GM12878 (cell line): ENCODE measurements around the gene DNAJB11. TPM values are rescaled to one million over a fixed set of nuclear protein-coding genes. Genes with fewer than 3 reads are reported as not detected.
A peak's percentile ranks its signal among the peaks of the same experiment; 100 is the strongest.

Experiments used
- ATAC-seq: fragments of 200-7000 bp; cut with Tn5 transposase; 3 replicates; pipeline ENCODE4 v1.9.1; 2020; ENCODE audit warnings: mild to moderate bottlenecking, moderate library complexity
- BruUV-seq: library from RNA; stranded (reverse); fragments of 400-500 nt; replicated peaks from 2 replicates; lab custom pipeline; 2021; lab: Mats Ljungman, UMichigan
- CTCF ChIA-PET: fragments of 300-600 bp; sonication (Branson Sonifier 250); formaldehyde crosslinking; extraction: SDS; loops from one replicate; lab custom pipeline; 2021; ENCODE audit warnings: inconsistent platforms; lab: Yijun Ruan, JAX
- POLR2A ChIA-PET: fragments of 350-600 bp; formaldehyde crosslinking; extraction: SDS; loops from one replicate; lab custom pipeline; 2021; ENCODE audit warnings: inconsistent platforms; lab: Charles Lee
- RAD21 ChIA-PET: fragments of 300-600 bp; sonication (Branson Sonifier 250); formaldehyde crosslinking; loops from one replicate; lab custom pipeline; 2023; ENCODE audit warnings: antibody characterized with exemption; ENCODE audit not compliant: unreplicated experiment; lab: Charles Lee
- SMC1A ChIA-PET: fragments of 300-600 bp; sonication (Branson Sonifier 250); formaldehyde crosslinking; loops from one replicate; lab custom pipeline; 2023; ENCODE audit not compliant: unreplicated experiment, uncharacterized antibody; lab: Charles Lee
- DNase-seq: peaks from one replicate; pipeline ENCODE4 v3.0.0-alpha.2; 2011; ENCODE audit warnings: low read depth, low spot score
- FAIRE-seq: peaks from 3 replicates; lab custom pipeline; 2011; peaks lifted over from hg19 to GRCh38; lab: Jason Lieb, UNC
- H2AFZ ChIP-seq: 2 replicates; pipeline ENCODE4 v1.6.0; 2011; ENCODE audit warnings: low read depth, low read length, control low read depth; ENCODE audit not compliant: control insufficient read depth
- H3K27ac ChIP-seq: 2 replicates; pipeline ENCODE4 v1.5.1; 2011; ENCODE audit warnings: control low read depth; ENCODE audit not compliant: control insufficient read depth, insufficient read depth
- H3K27me3 ChIP-seq, 2 experiments: replicated peaks in 1 of 2; 2 replicates each; pipeline versions ENCODE4 v1.6.0 to v1.6.1; 2011; ENCODE audit warnings: low read length in 1 of 2; ENCODE audit not compliant: control insufficient read depth in 2 of 2, insufficient read depth in 2 of 2
- H3K36me3 ChIP-seq, 2 experiments: 2 replicates each; pipeline ENCODE4 v1.5.1; 2011; ENCODE audit warnings: low read length in 1 of 2; ENCODE audit not compliant: control insufficient read depth in 2 of 2, insufficient read depth in 2 of 2
- H3K4me1 ChIP-seq: 2 replicates; pipeline ENCODE4 v1.6.1; 2011; ENCODE audit warnings: mild to moderate bottlenecking, low read length, moderate library complexity, mixed read lengths; ENCODE audit not compliant: control insufficient read depth, insufficient read depth
- H3K4me2 ChIP-seq: 2 replicates; pipeline ENCODE4 v1.6.0; 2011; ENCODE audit warnings: control low read depth; ENCODE audit not compliant: control insufficient read depth, insufficient read depth
- H3K4me3 ChIP-seq: fragments of 200-600 bp; sonication (generic); 2 replicates; pipeline ENCODE4 v1.5.1; 2016
- H3K79me2 ChIP-seq: 2 replicates; pipeline ENCODE4 v1.6.0; 2011; ENCODE audit warnings: low read length; ENCODE audit not compliant: control insufficient read depth, insufficient read depth
- H3K9ac ChIP-seq: 2 replicates; pipeline ENCODE4 v1.8.0; 2011; ENCODE audit warnings: low read length, control low read depth, mixed read lengths; ENCODE audit not compliant: control insufficient read depth, insufficient read depth
- H3K9me3 ChIP-seq: replicated peaks from 3 replicates; pipeline ENCODE4 v1.5.1; 2011; ENCODE audit warnings: mild to moderate bottlenecking, low read length; ENCODE audit not compliant: control insufficient read depth, insufficient read depth
- H4K20me1 ChIP-seq: 2 replicates; pipeline ENCODE4 v1.6.0; 2011; ENCODE audit not compliant: control insufficient read depth, insufficient read depth
- ASH2L ChIP-seq: fragments of 300-600, 200-600 bp; sonication (generic); IDR thresholded peaks from 2 replicates; pipeline ENCODE4 v1.6.1; 2017; ENCODE audit warnings: low read depth, mild to moderate bottlenecking, borderline replicate concordance
- ATF2 ChIP-seq: IDR thresholded peaks from 2 replicates; pipeline ENCODE4 v1.6.1; 2012; ENCODE audit warnings: low read length, inconsistent platforms
- CREM ChIP-seq: IDR thresholded peaks from 2 replicates; pipeline ENCODE4 v1.6.1; 2014; ENCODE audit warnings: antibody characterized with exemption, low read depth
- E2F8 ChIP-seq: fragments of 450-650 bp; IDR thresholded peaks from 2 replicates; pipeline ENCODE4 v1.6.1; 2018; ENCODE audit warnings: mild to moderate bottlenecking, low read depth, moderate library complexity; ENCODE audit not compliant: partially characterized antibody
- PAX8 ChIP-seq: fragments of 450-650 bp; IDR thresholded peaks from 2 replicates; pipeline ENCODE4 v1.6.1; 2017; ENCODE audit warnings: mild to moderate bottlenecking, moderate library complexity
- RCOR1 ChIP-seq: conservative IDR thresholded peaks from 2 replicates; pipeline ENCODE4 v1.6.1; 2012; ENCODE audit warnings: low read depth, low read length, improper control_type of control experiment
- RUNX3 ChIP-seq: IDR thresholded peaks from 2 replicates; pipeline ENCODE4 v1.6.1; 2012; ENCODE audit warnings: low read length, inconsistent platforms
- SRF ChIP-seq, 2 experiments: IDR thresholded peaks; 2 replicates each; pipeline ENCODE4 v1.6.1; 2011; ENCODE audit warnings: low read depth in 2 of 2, low read length in 2 of 2, mild to moderate bottlenecking in 1 of 2, moderate library complexity in 1 of 2
- USF2 ChIP-seq: IDR thresholded peaks from 2 replicates; pipeline ENCODE4 v1.6.1; 2011; ENCODE audit warnings: low read depth, low read length, improper control_type of control experiment, borderline replicate concordance
- ZBTB33 ChIP-seq: fragments of 450-650 bp; IDR thresholded peaks from 2 replicates; pipeline ENCODE4 v1.6.1; 2017; ENCODE audit warnings: mild to moderate bottlenecking
- ZNF24 ChIP-seq: fragments of 450-650 bp; IDR thresholded peaks from 2 replicates; pipeline ENCODE4 v1.6.1; 2017; ENCODE audit warnings: antibody characterized with exemption, mild to moderate bottlenecking
- ZNF687 ChIP-seq: fragments of 450-650 bp; IDR thresholded peaks from 2 replicates; pipeline ENCODE4 v1.6.1; 2017; ENCODE audit warnings: mild to moderate bottlenecking, moderate library complexity
- WGBS: methylation state at CpG from one replicate; pipeline ENCODE4 v1.1.6; 2016; ENCODE audit warnings: low lambda C conversion rate; ENCODE audit not compliant: insufficient replicate concordance, insufficient coverage; ENCODE audit errors: missing lambda C conversion rate; 5-methylcytosine and 5-hydroxymethylcytosine counted together
- in situ Hi-C: fragments of 300-500 bp; cut with MboI; formaldehyde crosslinking; loops from 9 replicates; pipeline ENCODE4 v1.14.3; 2018; ENCODE audit warnings: mixed read lengths
- intact Hi-C: fragments of 100-400 bp; cut with micrococcal nuclease; formaldehyde crosslinking; loops from one replicate; pipeline ENCODE4 v1.14.2; 2022; ENCODE audit not compliant: unreplicated experiment
- polyA plus RNA-seq, 11 experiments: library from polyadenylated mRNA; depleted of rRNA in 4 of 11; unstranded in 6 of 11; stranded (reverse) in 5 of 11; fragments of >200 nt; fragmentation: Nextera tagmentation in 4 of 11; fragmentation: Illumina TruSeq in 1 of 11; extraction: Ambion mirVana in 4 of 11; extraction: Trizol in 1 of 11; gene quantifications; 1 replicate in 1 of 11; 2 replicates in 10 of 11; pipeline versions ENCODE4 v1.2.1 to v1.2.3, GENCODE V29; 2011 to 2016; ENCODE audit warnings: inconsistent platforms in 2 of 11, missing spikeins in 2 of 11, low read depth in 1 of 11
- total RNA-seq, 4 experiments: library from RNA; depleted of rRNA in 3 of 4; stranded (reverse); fragments of >200 nt in 3 of 4; fragmentation: Illumina TruSeq in 1 of 4; extraction: Trizol in 1 of 4; gene quantifications; 2 replicates each; pipeline versions ENCODE4 v1.2.1 to v1.2.3, GENCODE V29; 2013 to 2021

DNAJB11 gene
- total and polyA plus RNA-seq, 10 of the 15 experiments (the other 5 are each of a cell fraction or from before 2014, with no cell fraction given), result 16.2 to 135 (median 57.8) TPM

GRCh38 chr3:186622651-186623310 lies 52.3 kb downstream of the DNAJB11 start:
- Histone ChIP-seq H3K9ac (no peak overlapping the region), H2AFZ (no peak overlapping the region), H3K9me3 (no peaks in the 10 kb centered on the region), H3K36me3 (no peaks in the 10 kb centered on the region), H3K27ac (no peak overlapping the region), H3K4me1 (no peaks in the 10 kb centered on the region), H3K4me3 (no peak overlapping the region), H3K27me3 (no peaks in the 10 kb centered on the region; a peak in 3 of 4 replicates), H4K20me1 (no peaks in the 10 kb centered on the region), H3K79me2 (no peaks in the 10 kb centered on the region), H3K4me2 (no peak overlapping the region)
- ChIA-PET CTCF (interaction anchor here (0.7 kb wide), 2 partner anchors 21 to 23 kb away, joined by 3 to 4 read pairs; no protein-coding TSS in a partner anchor), SMC1A (interaction anchor here (2.0 kb wide), 1 partner anchor 82 kb away, joined by 8 read pairs; no protein-coding TSS in a partner anchor), POLR2A (no interaction called here), RAD21 (no interaction called here)
- DNase-seq (no peak), FAIRE-seq (peak; percentile 52), ATAC-seq (no peak)
- in situ Hi-C loops (no loop called here), intact Hi-C loops (no loop called here)
- 6% methylated on average over 2 of the region's 2 CpGs for WGBS
- no TSS peak for BruUV-seq
- no peak for TF ChIP-seq ZNF24
- no peak for TF ChIP-seq ZNF687
- TF ChIP-seq RUNX3, result no peak
- no peak for TF ChIP-seq SRF (IDR thresholded peaks at IDR 0.05; ENCODE audit: low read depth in 2 of 2, low read length in 2 of 2)
- TF ChIP-seq PAX8, result no peak
- TF ChIP-seq ASH2L, result no peak
- TF ChIP-seq E2F8, result no peak
- no peak for TF ChIP-seq ZBTB33
- no peak for TF ChIP-seq CREM
- no peak for TF ChIP-seq USF2
- no peak for TF ChIP-seq ATF2
- TF ChIP-seq RCOR1, result no peak
